Gastrocnemius medialis (tissue), 4 donors: ENCODE measurements around the gene DAD1.

Source experiments
- POLR2A ChIP-seq, 2 donors: fragments of 450-650 bp; IDR thresholded peaks; one replicate each; pipeline ENCODE4 v1.6.1; 2017; ENCODE audit warnings: antibody characterized with exemption in 2 of 2, mild to moderate bottlenecking in 2 of 2, moderate library complexity in 2 of 2
- TF ChIP-seq, protein P1 (sequence below), 5 experiments: fragments of 450-650 bp in 3 of 5; fragments of 200-600 bp in 2 of 5; sonication (generic) in 2 of 5; IDR thresholded peaks in 4 of 5; conservative IDR thresholded peaks in 1 of 5; 1 replicate in 4 of 5; 2 replicates in 1 of 5; pipeline ENCODE4 v1.5.1; 2016 to 2019; ENCODE audit warnings: antibody characterized with exemption in 5 of 5, mild to moderate bottlenecking in 3 of 5, moderate library complexity in 3 of 5

DNA sequence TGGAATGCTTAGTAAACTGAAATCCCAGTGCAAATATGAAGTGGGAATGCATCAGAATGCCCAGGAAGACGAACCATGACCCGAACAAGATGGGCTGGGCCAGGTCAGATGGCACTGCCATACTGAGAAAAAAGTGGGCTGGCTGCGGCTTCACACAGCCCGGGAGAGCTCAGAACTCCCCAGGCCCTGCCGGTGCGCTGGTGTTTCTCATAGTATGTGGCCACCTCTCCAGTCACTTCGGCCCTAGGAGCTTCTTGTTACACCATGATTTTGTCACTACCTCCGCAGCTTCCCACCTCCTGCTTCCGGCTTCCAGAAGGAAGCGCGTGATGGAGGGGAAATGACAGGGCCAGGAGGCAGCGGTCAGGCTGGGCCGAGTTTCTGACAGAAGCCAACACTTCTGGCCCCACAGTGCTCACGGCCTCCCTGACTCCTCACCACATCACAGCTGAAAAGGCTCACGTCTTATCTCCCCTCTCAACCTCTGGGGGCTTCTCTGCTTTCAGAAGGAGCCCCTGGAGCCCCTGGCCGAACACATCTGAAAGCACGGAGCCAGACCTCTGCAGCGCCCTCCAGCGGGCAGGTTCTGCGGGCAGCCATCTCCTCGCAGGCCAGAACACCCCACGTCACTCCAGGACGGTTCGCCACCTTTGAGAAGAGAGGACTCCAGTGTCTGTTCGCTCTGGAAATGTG is 30.7 kb downstream of the DAD1 start:
- no peak for TF ChIP-seq POLR2A (IDR thresholded peaks at IDR 0.05)
- TF ChIP-seq, protein P1, sequence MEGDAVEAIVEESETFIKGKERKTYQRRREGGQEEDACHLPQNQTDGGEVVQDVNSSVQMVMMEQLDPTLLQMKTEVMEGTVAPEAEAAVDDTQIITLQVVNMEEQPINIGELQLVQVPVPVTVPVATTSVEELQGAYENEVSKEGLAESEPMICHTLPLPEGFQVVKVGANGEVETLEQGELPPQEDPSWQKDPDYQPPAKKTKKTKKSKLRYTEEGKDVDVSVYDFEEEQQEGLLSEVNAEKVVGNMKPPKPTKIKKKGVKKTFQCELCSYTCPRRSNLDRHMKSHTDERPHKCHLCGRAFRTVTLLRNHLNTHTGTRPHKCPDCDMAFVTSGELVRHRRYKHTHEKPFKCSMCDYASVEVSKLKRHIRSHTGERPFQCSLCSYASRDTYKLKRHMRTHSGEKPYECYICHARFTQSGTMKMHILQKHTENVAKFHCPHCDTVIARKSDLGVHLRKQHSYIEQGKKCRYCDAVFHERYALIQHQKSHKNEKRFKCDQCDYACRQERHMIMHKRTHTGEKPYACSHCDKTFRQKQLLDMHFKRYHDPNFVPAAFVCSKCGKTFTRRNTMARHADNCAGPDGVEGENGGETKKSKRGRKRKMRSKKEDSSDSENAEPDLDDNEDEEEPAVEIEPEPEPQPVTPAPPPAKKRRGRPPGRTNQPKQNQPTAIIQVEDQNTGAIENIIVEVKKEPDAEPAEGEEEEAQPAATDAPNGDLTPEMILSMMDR (IDR thresholded peaks at IDR 0.05 in 4 of 5, conservative IDR thresholded peaks at IDR 0.05 in 1 of 5): no peak
